OCI-LY3 (cell line): ENCODE data around the gene PSMA3.

ENCODE experiments used
- CTCF ChIP-seq: fragments of 200-600, 300-600 bp; sonication (generic); IDR thresholded peaks from 2 replicates; pipeline ENCODE4 v1.5.1; 2014; ENCODE audit warnings: antibody characterized with exemption, low read length, low read depth
- EZH2phosphoT487 ChIP-seq: fragments of 200-600 bp; shearing (Covaris generic); IDR thresholded peaks from 2 replicates; pipeline ENCODE4 v1.6.1; 2018; ENCODE audit warnings: antibody characterized with exemption, mixed run types, low read depth

DNA sequence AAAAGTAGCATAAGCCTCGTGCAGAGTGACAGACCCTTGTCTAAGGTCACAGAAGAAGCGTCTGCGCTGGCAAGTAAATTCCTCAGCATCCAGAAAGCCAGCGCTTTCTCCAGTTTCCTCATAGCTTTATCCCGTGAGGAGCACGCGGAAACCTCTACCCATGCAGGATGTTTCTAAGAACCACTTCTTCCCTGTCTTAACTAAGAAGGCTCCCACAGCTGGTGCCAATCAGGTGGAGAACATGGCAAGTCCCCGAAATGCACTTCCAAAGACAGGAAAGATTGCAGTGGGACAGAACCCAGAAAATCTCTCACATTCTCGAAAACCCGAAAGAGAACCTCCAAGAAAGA, 52.7 kb downstream of the PSMA3 start:
- no peak for TF ChIP-seq CTCF
- TF ChIP-seq EZH2phosphoT487 = no peak
